K562 (cell line): Measurements from ENCODE around the gene LGI4. TPM values are rescaled to one million over a fixed set of nuclear protein-coding genes. Genes with fewer than 3 reads are reported as not detected.

Experiments used
- CBFA2T2 ChIP-seq: fragments of 450-650 bp; conservative IDR thresholded peaks from 2 replicates; pipeline ENCODE4 v1.6.1; 2017; ENCODE audit warnings: mild to moderate bottlenecking
- CGGBP1 ChIP-seq: fragments of 250-450 bp; sonication (Bioruptor Pico); IDR thresholded peaks from 2 replicates; pipeline ENCODE4 v1.9.0; 2021; ENCODE audit warnings: mild to moderate bottlenecking
- ERF ChIP-seq: fragments of 450-650 bp; formaldehyde crosslinking; IDR thresholded peaks from 2 replicates; pipeline ENCODE4 v1.4.0; 2020; ENCODE audit warnings: mild to moderate bottlenecking, mixed read lengths
- PCBP2 ChIP-seq: fragments of 200-400 bp; formaldehyde crosslinking; IDR thresholded peaks from 2 replicates; pipeline ENCODE4 v1.6.1; 2018; ENCODE audit warnings: low read length, low read depth, mild to moderate bottlenecking, moderate library complexity; ENCODE audit not compliant: poor library complexity, severe bottlenecking
- RAD21 ChIP-seq, 2 experiments: fragments of 250-450 bp in 1 of 2; fragments of 450-650 bp in 1 of 2; sonication (Bioruptor Pico) in 1 of 2; formaldehyde crosslinking in 1 of 2; IDR thresholded peaks in 1 of 2; conservative IDR thresholded peaks in 1 of 2; 2 replicates each; pipeline versions ENCODE4 v1.4.0 to v1.8.0; 2020 to 2022; ENCODE audit warnings: mild to moderate bottlenecking in 2 of 2, moderate library complexity in 1 of 2
- RCOR1 ChIP-seq, 2 experiments: IDR thresholded peaks; 2 replicates each; pipeline ENCODE4 v1.6.1; 2012; ENCODE audit warnings: low read depth in 2 of 2, low read length in 2 of 2, borderline replicate concordance in 1 of 2, improper control_type of control experiment in 1 of 2
- RHOXF2B ChIP-seq: fragments of 250-450 bp; sonication (Bioruptor Pico); conservative IDR thresholded peaks from 2 replicates; pipeline ENCODE4 v1.5.1; 2021
- SREBF2 ChIP-seq: sonication (generic); formaldehyde crosslinking; IDR thresholded peaks from 2 replicates; pipeline ENCODE4 v1.4.0; 2020; ENCODE audit warnings: mild to moderate bottlenecking, missing genetic modification reagents
- ZBTB11 ChIP-seq, 3 experiments: fragments of 200-800 bp in 1 of 3; fragments of 250-450 bp in 1 of 3; fragments of 450-650 bp in 1 of 3; sonication (Bioruptor Pico) in 1 of 3; sonication (Bioruptor generic) in 1 of 3; formaldehyde crosslinking in 1 of 3; IDR thresholded peaks; 2 replicates each; pipeline versions ENCODE4 v1.6.1 to v1.8.0; 2016 to 2022; ENCODE audit warnings: mild to moderate bottlenecking in 2 of 3, missing genetic modification characterization in 2 of 3, missing compliant biosample characterization in 1 of 3, moderate library complexity in 1 of 3
- polyA plus RNA-seq, 8 experiments: library from polyadenylated mRNA; depleted of rRNA in 4 of 8; stranded (reverse) in 5 of 8; unstranded in 3 of 8; fragments of >200 nt; fragmentation: Nextera tagmentation in 2 of 8; fragmentation: Illumina TruSeq in 1 of 8; extraction: Ambion mirVana in 2 of 8; extraction: Trizol in 1 of 8; gene quantifications; 2 replicates each; pipeline versions ENCODE4 v1.2.1 to v1.2.3, GENCODE V29; 2011 to 2014; ENCODE audit warnings: inconsistent platforms in 1 of 8, missing spikeins in 1 of 8
- total RNA-seq, 7 experiments: library from RNA; depleted of rRNA in 6 of 7; stranded (reverse); fragments of >200 nt in 6 of 7; fragmentation: Illumina TruSeq in 2 of 7; extraction: Trizol in 2 of 7; gene quantifications; 2 replicates each; pipeline versions ENCODE4 v1.2.1 to v1.2.3, GENCODE V29; 2011 to 2021; ENCODE audit warnings: low replicate concordance in 1 of 7

The LGI4 gene
- total and polyA plus RNA-seq, 9 of the 15 experiments (the other 6 are each of a cell fraction or from before 2014, with no cell fraction given), result 0.14 to 0.30 (median 0.24) TPM; not detected in 4

- TF ChIP-seq RAD21 (CRISPR knock-in tag; conservative IDR thresholded peaks at IDR 0.05 in 1 of 2, IDR thresholded peaks at IDR 0.05 in 1 of 2), result no peak
- TF ChIP-seq RCOR1 (IDR thresholded peaks at IDR 0.05; ENCODE audit: borderline replicate concordance in 1 of 2, low read depth in 2 of 2, low read length in 2 of 2), result 0 out of 4 replicates have a peak, but pooled peaks of 1 of the 2 experiments have one; percentile 2
- TF ChIP-seq ERF (CRISPR knock-in tag), result peak; percentile 87
- 0 out of 2 replicates have a peak, but pooled peaks have one; percentile 25 for TF ChIP-seq RHOXF2B (CRISPR knock-in tag)
- TF ChIP-seq CBFA2T2, result 0 out of 2 replicates have a peak, but pooled peaks have one; percentile 9
- no peak for TF ChIP-seq PCBP2
- no peak for TF ChIP-seq SREBF2
- TF ChIP-seq ZBTB11 (CRISPR knock-in tag; IDR thresholded peaks at IDR 0.05), result peak in 1 of 3 experiments; percentile 58; a peak in 1 of 6 replicates
- TF ChIP-seq CGGBP1, result no peak
Observed at GRCh38 chr19:35165200-35166058, 30.6 kb upstream of the LGI4 start (continued).
